Thoracic aorta (tissue), 2 donors: ENCODE data around the gene KCNJ2. TPM values are rescaled to one million over a fixed set of nuclear protein-coding genes. Genes with fewer than 3 reads are reported as not detected.

Experiments used
- ATAC-seq: fragments of 150-250 bp; one replicate; pipeline ENCODE4 v1.8.0; 2017; ENCODE audit warnings: low read depth; ENCODE audit not compliant: insufficient number of reproducible peaks, low FRiP score
- DNase-seq: peaks from one replicate; pipeline ENCODE4 v3.0.0-alpha.2; 2020; ENCODE audit warnings: low spot score
- H3K27ac ChIP-seq, 2 donors: fragments of 200-600 bp; sonication (generic); 1 replicate in 1 of 2; 2 replicates in 1 of 2; pipeline ENCODE4 v1.5.1; 2016; ENCODE audit warnings: mild to moderate bottlenecking in 2 of 2, moderate library complexity in 2 of 2
- H3K27me3 ChIP-seq: fragments of 200-600 bp; sonication (generic); replicated peaks from 2 replicates; pipeline ENCODE4 v1.6.0; 2016; ENCODE audit warnings: mild to moderate bottlenecking; ENCODE audit not compliant: insufficient read depth
- H3K36me3 ChIP-seq: fragments of 200-600 bp; sonication (generic); one replicate; pipeline ENCODE4 v1.5.1; 2016
- H3K4me1 ChIP-seq, 2 donors: fragments of 200-600 bp; sonication (generic); 1 replicate in 1 of 2; 2 replicates in 1 of 2; pipeline versions ENCODE4 v1.5.1 to v1.6.0; 2016; ENCODE audit warnings: low read depth in 2 of 2, mild to moderate bottlenecking in 1 of 2; ENCODE audit not compliant: control insufficient read depth in 1 of 2
- H3K4me3 ChIP-seq: fragments of 200-600 bp; sonication (generic); 2 replicates; pipeline ENCODE4 v1.5.1; 2016; ENCODE audit warnings: mild to moderate bottlenecking
- H3K9me3 ChIP-seq: fragments of 200-600 bp; sonication (generic); 2 replicates; pipeline ENCODE4 v1.5.1; 2016
- total RNA-seq, 2 donors: library from RNA; depleted of rRNA; stranded (reverse); fragments of >200 nt; gene quantifications; one replicate each; pipeline versions ENCODE4 v1.1.0 to v1.2.3, GENCODE V29; 2016
- TF ChIP-seq, protein P1 (sequence below): fragments of 200-600 bp; sonication (generic); IDR thresholded peaks from one replicate; pipeline ENCODE4 v1.5.1; 2019; ENCODE audit warnings: antibody characterized with exemption

Gene KCNJ2
- total RNA-seq, 2 donors from 2014 or later = 2.0 to 5.0 TPM

DNA sequence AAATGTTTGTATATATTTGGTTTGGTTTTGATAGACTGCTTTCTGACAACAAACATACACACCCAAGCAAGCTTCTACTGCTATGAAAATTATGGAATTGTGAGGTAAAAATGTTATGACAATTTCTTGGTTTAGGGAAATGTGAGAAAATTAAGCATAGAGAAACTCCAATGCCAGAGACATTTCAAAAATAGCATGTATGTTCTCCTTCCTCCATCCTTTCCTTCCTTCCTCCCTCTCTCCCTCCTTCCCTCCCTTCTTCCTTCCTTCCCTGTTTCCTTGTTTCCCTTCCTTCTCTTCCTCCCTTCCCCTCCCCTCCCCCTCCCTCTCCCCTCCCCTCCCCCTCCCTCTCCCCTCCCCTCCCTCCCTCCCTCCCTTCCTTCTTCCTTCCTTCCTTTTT, 14.9 kb downstream of the KCNJ2 start:
- TF ChIP-seq, protein P1, sequence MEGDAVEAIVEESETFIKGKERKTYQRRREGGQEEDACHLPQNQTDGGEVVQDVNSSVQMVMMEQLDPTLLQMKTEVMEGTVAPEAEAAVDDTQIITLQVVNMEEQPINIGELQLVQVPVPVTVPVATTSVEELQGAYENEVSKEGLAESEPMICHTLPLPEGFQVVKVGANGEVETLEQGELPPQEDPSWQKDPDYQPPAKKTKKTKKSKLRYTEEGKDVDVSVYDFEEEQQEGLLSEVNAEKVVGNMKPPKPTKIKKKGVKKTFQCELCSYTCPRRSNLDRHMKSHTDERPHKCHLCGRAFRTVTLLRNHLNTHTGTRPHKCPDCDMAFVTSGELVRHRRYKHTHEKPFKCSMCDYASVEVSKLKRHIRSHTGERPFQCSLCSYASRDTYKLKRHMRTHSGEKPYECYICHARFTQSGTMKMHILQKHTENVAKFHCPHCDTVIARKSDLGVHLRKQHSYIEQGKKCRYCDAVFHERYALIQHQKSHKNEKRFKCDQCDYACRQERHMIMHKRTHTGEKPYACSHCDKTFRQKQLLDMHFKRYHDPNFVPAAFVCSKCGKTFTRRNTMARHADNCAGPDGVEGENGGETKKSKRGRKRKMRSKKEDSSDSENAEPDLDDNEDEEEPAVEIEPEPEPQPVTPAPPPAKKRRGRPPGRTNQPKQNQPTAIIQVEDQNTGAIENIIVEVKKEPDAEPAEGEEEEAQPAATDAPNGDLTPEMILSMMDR = no peak
- no peak for DNase-seq
- Histone ChIP-seq H3K4me3 (no peak overlapping the region), H3K27me3 (no peaks in the 10 kb centered on the region), H3K36me3 (no peaks in the 10 kb centered on the region), H3K9me3 (no peaks in the 10 kb centered on the region), H3K4me1 (no peaks in the 10 kb centered on the region), H3K27ac (no peak overlapping the region)
- no peak for ATAC-seq

DNA sequence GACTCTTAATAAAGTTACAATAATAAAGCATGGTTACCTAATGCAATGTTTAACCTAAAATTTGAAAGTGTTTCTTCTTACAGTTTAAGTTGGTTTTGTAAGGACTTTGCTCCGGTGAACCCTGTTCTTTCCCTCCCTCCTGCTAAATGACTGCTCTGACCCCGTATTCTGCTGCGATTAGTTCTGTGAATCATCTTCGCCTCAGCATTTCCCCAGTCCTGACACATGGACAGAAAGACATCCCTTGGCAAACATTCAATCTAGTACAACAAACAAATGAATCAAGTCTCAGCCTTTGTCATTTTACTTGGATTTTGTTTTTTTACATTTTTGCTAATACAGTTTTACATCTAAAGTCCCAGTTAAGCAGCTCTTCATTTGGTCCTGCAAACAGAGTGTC, 15.4 kb downstream of the KCNJ2 start:
- Histone ChIP-seq H3K27ac (no peak overlapping the region), H3K27me3 (no peaks in the 10 kb centered on the region), H3K4me3 (no peak overlapping the region), H3K36me3 (no peaks in the 10 kb centered on the region), H3K4me1 (no peaks in the 10 kb centered on the region), H3K9me3 (no peaks in the 10 kb centered on the region)
- DNase-seq (no peak), ATAC-seq (no peak)
- TF ChIP-seq, protein P1 = no peak

DNA sequence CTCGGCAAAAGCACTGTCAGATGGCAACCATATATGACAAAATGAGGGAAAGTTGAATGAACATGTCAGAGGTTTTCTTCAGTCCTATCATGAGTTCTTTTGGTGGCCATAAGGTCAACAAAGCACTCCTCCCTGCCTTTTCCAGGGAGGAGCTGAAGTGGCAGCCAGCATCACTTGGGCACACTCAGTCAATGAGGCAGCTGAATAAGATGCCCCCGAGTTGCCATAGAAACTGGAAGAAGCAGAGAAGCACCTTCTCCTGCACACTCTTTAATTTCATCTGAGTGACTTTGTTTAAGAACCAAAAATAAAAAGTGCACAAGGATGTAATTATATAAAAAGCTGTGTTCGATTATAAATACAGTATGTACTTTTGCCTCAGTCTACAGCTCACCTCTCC, 16.0 kb downstream of the KCNJ2 start:
- Histone ChIP-seq H3K4me3 (no peak overlapping the region), H3K4me1 (no peaks in the 10 kb centered on the region), H3K27me3 (no peaks in the 10 kb centered on the region), H3K9me3 (no peaks in the 10 kb centered on the region), H3K27ac (no peak overlapping the region), H3K36me3 (no peaks in the 10 kb centered on the region)
- ATAC-seq (no peak), DNase-seq (no peak)
- TF ChIP-seq, protein P1 = no peak

DNA sequence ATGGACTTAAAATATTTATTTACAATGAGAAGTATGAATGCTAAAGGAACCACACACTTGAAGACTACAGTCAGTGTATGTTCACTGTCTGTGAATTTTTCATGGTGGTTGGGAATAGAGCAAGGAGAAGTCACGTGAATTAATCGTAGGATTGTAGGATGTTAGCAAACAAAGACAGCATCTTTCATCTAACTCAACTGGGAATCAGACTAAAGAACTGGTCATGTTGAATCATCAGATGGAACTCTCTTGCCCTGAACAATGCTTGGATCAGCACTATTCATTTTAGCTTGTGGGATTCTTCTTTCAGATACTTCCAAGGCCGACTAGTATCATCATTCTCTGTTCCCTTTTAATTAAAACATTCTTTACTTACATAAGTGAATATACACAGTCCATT, 18.1 kb downstream of the KCNJ2 start:
- Histone ChIP-seq H3K9me3 (no peaks in the 10 kb centered on the region), H3K4me1 (no peaks in the 10 kb centered on the region), H3K36me3 (no peaks in the 10 kb centered on the region), H3K27me3 (no peaks in the 10 kb centered on the region), H3K4me3 (no peak overlapping the region), H3K27ac (no peak overlapping the region)
- no peak for ATAC-seq
- TF ChIP-seq, protein P1 = no peak
- DNase-seq = no peak

DNA sequence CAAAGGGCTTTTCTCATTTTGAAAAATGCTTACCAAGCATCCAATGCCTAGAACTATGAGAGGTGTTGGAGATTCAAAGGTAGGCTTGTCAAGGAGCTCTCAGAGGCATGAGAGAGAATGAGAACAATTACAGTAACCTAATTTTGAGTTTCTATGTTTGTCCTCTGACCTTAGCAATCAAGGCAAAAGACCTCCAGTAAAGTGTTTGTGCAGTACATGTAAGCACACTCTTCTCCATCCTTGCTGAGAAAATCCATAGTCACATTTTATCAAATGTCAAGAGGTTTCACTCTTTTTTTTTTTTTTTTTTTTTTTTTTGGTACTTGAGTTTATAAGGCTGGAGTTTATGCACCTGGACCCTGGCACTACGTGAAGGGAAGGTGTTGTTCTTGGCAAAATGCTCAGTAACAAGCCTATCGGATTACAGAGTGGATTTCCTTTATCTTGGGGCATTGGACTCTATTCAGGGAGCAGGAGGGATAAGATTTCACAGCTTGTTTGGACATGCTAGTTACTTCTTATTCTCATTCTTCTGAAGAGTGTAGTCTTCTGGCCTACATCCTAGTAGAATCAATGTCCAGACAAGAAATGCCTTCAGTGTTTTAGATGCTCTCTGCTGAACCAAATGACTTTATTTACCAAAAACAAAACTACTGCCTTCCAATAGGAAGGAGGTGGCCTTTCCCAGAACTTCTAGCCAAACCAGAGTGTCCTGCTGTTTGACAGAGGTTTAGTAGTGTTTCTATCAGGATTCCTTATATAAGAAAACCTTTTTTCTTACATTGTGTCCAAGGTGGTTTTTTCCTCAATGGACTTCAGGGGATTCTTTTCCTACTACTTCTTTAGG, 21.9 kb downstream of the KCNJ2 start:
- TF ChIP-seq, protein P1 = no peak
- Histone ChIP-seq H3K4me1 (no peaks in the 10 kb centered on the region), H3K4me3 (no peak overlapping the region), H3K27ac (no peak overlapping the region), H3K36me3 (no peaks in the 10 kb centered on the region), H3K9me3 (no peaks in the 10 kb centered on the region), H3K27me3 (no peaks in the 10 kb centered on the region)
- DNase-seq (no peak), ATAC-seq (no peak)
